OCI-LY1 (cell line): ENCODE measurements around the gene DHRS4L2.

Source experiments
- EZH2 ChIP-seq: fragments of 200-600 bp; sonication (generic), shearing (Covaris generic); IDR thresholded peaks from 2 replicates; pipeline ENCODE4 v1.8.0; 2017; ENCODE audit warnings: borderline replicate concordance, mixed run types, mild to moderate bottlenecking, antibody characterized with exemption, low read length, moderate library complexity, mixed read lengths
- TF ChIP-seq, protein P1 (sequence below): fragments of 200-600 bp; sonication (generic), shearing (Covaris generic); IDR thresholded peaks from 2 replicates; pipeline ENCODE4 v1.5.1; 2017; ENCODE audit warnings: mild to moderate bottlenecking, antibody characterized with exemption, low read length, moderate library complexity, mixed read lengths

DNA sequence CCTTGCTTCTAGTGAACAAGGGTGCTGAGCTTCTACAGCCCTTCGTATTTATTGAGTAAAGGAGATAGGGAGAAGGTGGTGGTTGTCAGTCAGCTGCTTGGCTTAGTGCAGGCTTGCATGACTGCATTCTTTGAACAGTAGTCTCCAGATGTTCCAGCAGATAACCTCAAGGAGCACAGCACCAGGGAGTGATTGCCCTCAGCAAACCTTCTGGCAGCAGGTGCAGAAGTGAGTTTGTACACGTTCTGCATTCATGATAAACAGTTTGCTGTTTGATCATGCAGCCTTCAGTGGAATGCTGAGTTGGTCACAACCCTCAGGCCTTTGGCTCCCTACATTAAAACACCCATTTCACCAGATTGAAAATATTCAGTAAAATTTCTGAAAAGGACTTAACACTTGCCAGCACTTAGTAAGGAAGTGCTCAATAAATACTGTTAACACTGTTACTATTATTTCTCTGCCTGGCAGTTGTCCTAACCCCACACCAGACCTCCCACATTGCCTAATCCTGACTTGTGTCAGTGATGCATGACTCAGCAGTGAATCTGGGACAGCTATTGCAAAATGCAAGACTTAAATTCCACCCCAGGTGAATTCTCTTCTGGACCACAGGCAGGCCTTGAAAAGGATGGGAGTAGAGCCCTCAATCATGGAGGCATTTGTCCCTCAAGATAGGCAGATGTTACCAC is 44.1 kb downstream of the DHRS4L2 start:
- no peak for TF ChIP-seq EZH2
- TF ChIP-seq, protein P1, sequence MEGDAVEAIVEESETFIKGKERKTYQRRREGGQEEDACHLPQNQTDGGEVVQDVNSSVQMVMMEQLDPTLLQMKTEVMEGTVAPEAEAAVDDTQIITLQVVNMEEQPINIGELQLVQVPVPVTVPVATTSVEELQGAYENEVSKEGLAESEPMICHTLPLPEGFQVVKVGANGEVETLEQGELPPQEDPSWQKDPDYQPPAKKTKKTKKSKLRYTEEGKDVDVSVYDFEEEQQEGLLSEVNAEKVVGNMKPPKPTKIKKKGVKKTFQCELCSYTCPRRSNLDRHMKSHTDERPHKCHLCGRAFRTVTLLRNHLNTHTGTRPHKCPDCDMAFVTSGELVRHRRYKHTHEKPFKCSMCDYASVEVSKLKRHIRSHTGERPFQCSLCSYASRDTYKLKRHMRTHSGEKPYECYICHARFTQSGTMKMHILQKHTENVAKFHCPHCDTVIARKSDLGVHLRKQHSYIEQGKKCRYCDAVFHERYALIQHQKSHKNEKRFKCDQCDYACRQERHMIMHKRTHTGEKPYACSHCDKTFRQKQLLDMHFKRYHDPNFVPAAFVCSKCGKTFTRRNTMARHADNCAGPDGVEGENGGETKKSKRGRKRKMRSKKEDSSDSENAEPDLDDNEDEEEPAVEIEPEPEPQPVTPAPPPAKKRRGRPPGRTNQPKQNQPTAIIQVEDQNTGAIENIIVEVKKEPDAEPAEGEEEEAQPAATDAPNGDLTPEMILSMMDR = no peak
